K562 (cell line): Measurements from ENCODE around the gene ARIH1. TPM values are rescaled to one million over a fixed set of nuclear protein-coding genes. Genes with fewer than 3 reads are reported as not detected.

Experiments
- BHLHE40 ChIP-seq: IDR thresholded peaks from 2 replicates; pipeline ENCODE4 v1.6.1; 2011; ENCODE audit warnings: low read length, improper control_type of control experiment
- CBX2 ChIP-seq: fragments of 200-600 bp; sonication (generic); IDR thresholded peaks from one replicate; pipeline ENCODE4 v1.6.1; 2012; ENCODE audit warnings: mild to moderate bottlenecking, low read length, inconsistent platforms; ENCODE audit not compliant: insufficient read depth, poor library complexity, severe bottlenecking
- CGGBP1 ChIP-seq: fragments of 250-450 bp; sonication (Bioruptor Pico); IDR thresholded peaks from 2 replicates; pipeline ENCODE4 v1.9.0; 2021; ENCODE audit warnings: mild to moderate bottlenecking
- CLOCK ChIP-seq: fragments of 250-450 bp; sonication (Bioruptor Pico); IDR thresholded peaks from 2 replicates; pipeline ENCODE4 v1.4.0; 2020; ENCODE audit warnings: mild to moderate bottlenecking, moderate library complexity, borderline replicate concordance
- HMG20A ChIP-seq: fragments of 450-650 bp; formaldehyde crosslinking; conservative IDR thresholded peaks from 2 replicates; pipeline ENCODE4 v1.4.0; 2020; ENCODE audit warnings: mild to moderate bottlenecking, mixed read lengths
- KLF6 ChIP-seq: fragments of 250-450 bp; sonication (Bioruptor Pico); IDR thresholded peaks from 2 replicates; pipeline ENCODE4 v1.4.0; 2020; ENCODE audit warnings: mild to moderate bottlenecking, moderate library complexity, borderline replicate concordance
- MTA3 ChIP-seq: fragments of 450-650 bp; formaldehyde crosslinking; IDR thresholded peaks from 2 replicates; pipeline ENCODE4 v1.6.1; 2017; ENCODE audit warnings: mild to moderate bottlenecking, borderline replicate concordance
- NBN ChIP-seq: fragments of 450-650 bp; IDR thresholded peaks from 2 replicates; pipeline ENCODE4 v1.6.1; 2016; ENCODE audit warnings: low read depth, mild to moderate bottlenecking
- POLR2B ChIP-seq: fragments of 450-650 bp; IDR thresholded peaks from 2 replicates; pipeline ENCODE4 v1.6.1; 2018; ENCODE audit warnings: low read depth; ENCODE audit not compliant: partially characterized antibody
- POLR2G ChIP-seq: fragments of 200-400 bp; formaldehyde crosslinking; IDR thresholded peaks from 2 replicates; pipeline ENCODE4 v1.6.1; 2017; ENCODE audit warnings: low read depth, mild to moderate bottlenecking, antibody characterized with exemption, low read length, moderate library complexity
- RBM22 ChIP-seq: fragments of 200-400 bp; formaldehyde crosslinking; IDR thresholded peaks from 2 replicates; pipeline ENCODE4 v1.6.1; 2018; ENCODE audit warnings: low read length, low read depth; ENCODE audit not compliant: poor library complexity, severe bottlenecking
- TCF7L2 ChIP-seq: fragments of 150-350 bp; IDR thresholded peaks from 2 replicates; pipeline ENCODE4 v1.6.1; 2016; ENCODE audit warnings: low read depth, mild to moderate bottlenecking, low read length, moderate library complexity
- TOE1 ChIP-seq, 2 experiments: fragments of 450-650 bp in 1 of 2; sonication (generic) in 1 of 2; formaldehyde crosslinking in 1 of 2; IDR thresholded peaks; 2 replicates each; pipeline versions ENCODE4 v1.7.1 to v1.8.0; 2016 to 2022; ENCODE audit warnings: borderline replicate concordance in 2 of 2, mild to moderate bottlenecking in 2 of 2, antibody characterized with exemption in 1 of 2, inconsistent platforms in 1 of 2, low read depth in 1 of 2, missing genetic modification reagents in 1 of 2, moderate library complexity in 1 of 2
- ZFP36 ChIP-seq: fragments of 150-350 bp; IDR thresholded peaks from 2 replicates; pipeline ENCODE4 v1.6.1; 2018; ENCODE audit warnings: low read length, low read depth; ENCODE audit not compliant: partially characterized antibody
- ZNF121 ChIP-seq: sonication (generic); formaldehyde crosslinking; conservative IDR thresholded peaks from 2 replicates; pipeline ENCODE4 v1.8.0; 2022; ENCODE audit warnings: missing genetic modification reagents
- ZNF740 ChIP-seq, 3 experiments: fragments of 200-800 bp in 1 of 3; sonication (Bioruptor generic) in 1 of 3; sonication (generic) in 1 of 3; formaldehyde crosslinking in 1 of 3; IDR thresholded peaks; 2 replicates each; pipeline versions ENCODE4 v1.6.1 to v1.8.0; 2016 to 2022; ENCODE audit warnings: mild to moderate bottlenecking in 2 of 3, missing compliant biosample characterization in 2 of 3, missing genetic modification characterization in 2 of 3, missing genetic modification reagents in 1 of 3
- polyA plus RNA-seq, 8 experiments: library from polyadenylated mRNA; depleted of rRNA in 4 of 8; stranded (reverse) in 5 of 8; unstranded in 3 of 8; fragments of >200 nt; fragmentation: Nextera tagmentation in 2 of 8; fragmentation: Illumina TruSeq in 1 of 8; extraction: Ambion mirVana in 2 of 8; extraction: Trizol in 1 of 8; gene quantifications; 2 replicates each; pipeline versions ENCODE4 v1.2.1 to v1.2.3, GENCODE V29; 2011 to 2014; ENCODE audit warnings: inconsistent platforms in 1 of 8, missing spikeins in 1 of 8
- total RNA-seq, 7 experiments: library from RNA; depleted of rRNA in 6 of 7; stranded (reverse); fragments of >200 nt in 6 of 7; fragmentation: Illumina TruSeq in 2 of 7; extraction: Trizol in 2 of 7; gene quantifications; 2 replicates each; pipeline versions ENCODE4 v1.2.1 to v1.2.3, GENCODE V29; 2011 to 2021; ENCODE audit warnings: low replicate concordance in 1 of 7
- TF ChIP-seq, protein P1 (sequence below): fragments of 450-650 bp; IDR thresholded peaks from 2 replicates; pipeline ENCODE4 v1.7.1; 2018; ENCODE audit warnings: mild to moderate bottlenecking, low read depth; ENCODE audit not compliant: partially characterized antibody

The ARIH1 gene
- total and polyA plus RNA-seq, 9 of the 15 experiments (the other 6 are each of a cell fraction or from before 2014, with no cell fraction given), result 17.7 to 125 (median 31.4) TPM

GRCh38 chr15:72473614-72474465 is at the start of gene ARIH1 (continued):
- TF ChIP-seq ZNF740 (CRISPR knock-in tag; IDR thresholded peaks at IDR 0.05), result no peak
- no peak for TF ChIP-seq ZNF740 (tag; IDR thresholded peaks at IDR 0.05)
- TF ChIP-seq KLF6 (CRISPR knock-in tag), result 0 out of 2 replicates have a peak, but pooled peaks have one; percentile 18
- TF ChIP-seq ZFP36, result no peak
- TF ChIP-seq CGGBP1, result no peak
- TF ChIP-seq POLR2B, result peak; percentile 90
- no peak for TF ChIP-seq CLOCK
- TF ChIP-seq CBX2, result no peak
- TF ChIP-seq HMG20A (CRISPR knock-in tag), result no peak
- peak; percentile 96 for TF ChIP-seq POLR2G
- TF ChIP-seq BHLHE40, result no peak
- TF ChIP-seq TCF7L2, result 0 out of 2 replicates have a peak, but pooled peaks have one; percentile 31
- TF ChIP-seq, protein P1, sequence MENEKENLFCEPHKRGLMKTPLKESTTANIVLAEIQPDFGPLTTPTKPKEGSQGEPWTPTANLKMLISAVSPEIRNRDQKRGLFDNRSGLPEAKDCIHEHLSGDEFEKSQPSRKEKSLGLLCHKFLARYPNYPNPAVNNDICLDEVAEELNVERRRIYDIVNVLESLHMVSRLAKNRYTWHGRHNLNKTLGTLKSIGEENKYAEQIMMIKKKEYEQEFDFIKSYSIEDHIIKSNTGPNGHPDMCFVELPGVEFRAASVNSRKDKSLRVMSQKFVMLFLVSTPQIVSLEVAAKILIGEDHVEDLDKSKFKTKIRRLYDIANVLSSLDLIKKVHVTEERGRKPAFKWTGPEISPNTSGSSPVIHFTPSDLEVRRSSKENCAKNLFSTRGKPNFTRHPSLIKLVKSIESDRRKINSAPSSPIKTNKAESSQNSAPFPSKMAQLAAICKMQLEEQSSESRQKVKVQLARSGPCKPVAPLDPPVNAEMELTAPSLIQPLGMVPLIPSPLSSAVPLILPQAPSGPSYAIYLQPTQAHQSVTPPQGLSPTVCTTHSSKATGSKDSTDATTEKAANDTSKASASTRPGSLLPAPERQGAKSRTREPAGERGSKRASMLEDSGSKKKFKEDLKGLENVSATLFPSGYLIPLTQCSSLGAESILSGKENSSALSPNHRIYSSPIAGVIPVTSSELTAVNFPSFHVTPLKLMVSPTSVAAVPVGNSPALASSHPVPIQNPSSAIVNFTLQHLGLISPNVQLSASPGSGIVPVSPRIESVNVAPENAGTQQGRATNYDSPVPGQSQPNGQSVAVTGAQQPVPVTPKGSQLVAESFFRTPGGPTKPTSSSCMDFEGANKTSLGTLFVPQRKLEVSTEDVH, result no peak
- peak; percentile 84 for TF ChIP-seq RBM22
- TF ChIP-seq MTA3, result peak; percentile 60; the same call in 1 of the 2 replicates
- TF ChIP-seq NBN, result peak; percentile 63; the same call in 1 of the 2 replicates
- no peak for TF ChIP-seq ZNF121 (CRISPR knock-in tag)
- TF ChIP-seq TOE1 (IDR thresholded peaks at IDR 0.05; ENCODE audit: borderline replicate concordance), result peak; percentile 72; the same call in 1 of the 2 replicates
- TF ChIP-seq TOE1 (CRISPR knock-in tag; IDR thresholded peaks at IDR 0.05; ENCODE audit: borderline replicate concordance, low read depth), result no peak
